ENCODE measurements around the gene KNTC1.
A peak's percentile ranks its signal among the peaks of the same experiment; 100 is the strongest.
"Not testable (repeated sequence)": the region's sequence is repeated elsewhere in the genome, so short reads cannot be mapped to it uniquely, and the experiment has no call there.

The KNTC1 gene, protein sequence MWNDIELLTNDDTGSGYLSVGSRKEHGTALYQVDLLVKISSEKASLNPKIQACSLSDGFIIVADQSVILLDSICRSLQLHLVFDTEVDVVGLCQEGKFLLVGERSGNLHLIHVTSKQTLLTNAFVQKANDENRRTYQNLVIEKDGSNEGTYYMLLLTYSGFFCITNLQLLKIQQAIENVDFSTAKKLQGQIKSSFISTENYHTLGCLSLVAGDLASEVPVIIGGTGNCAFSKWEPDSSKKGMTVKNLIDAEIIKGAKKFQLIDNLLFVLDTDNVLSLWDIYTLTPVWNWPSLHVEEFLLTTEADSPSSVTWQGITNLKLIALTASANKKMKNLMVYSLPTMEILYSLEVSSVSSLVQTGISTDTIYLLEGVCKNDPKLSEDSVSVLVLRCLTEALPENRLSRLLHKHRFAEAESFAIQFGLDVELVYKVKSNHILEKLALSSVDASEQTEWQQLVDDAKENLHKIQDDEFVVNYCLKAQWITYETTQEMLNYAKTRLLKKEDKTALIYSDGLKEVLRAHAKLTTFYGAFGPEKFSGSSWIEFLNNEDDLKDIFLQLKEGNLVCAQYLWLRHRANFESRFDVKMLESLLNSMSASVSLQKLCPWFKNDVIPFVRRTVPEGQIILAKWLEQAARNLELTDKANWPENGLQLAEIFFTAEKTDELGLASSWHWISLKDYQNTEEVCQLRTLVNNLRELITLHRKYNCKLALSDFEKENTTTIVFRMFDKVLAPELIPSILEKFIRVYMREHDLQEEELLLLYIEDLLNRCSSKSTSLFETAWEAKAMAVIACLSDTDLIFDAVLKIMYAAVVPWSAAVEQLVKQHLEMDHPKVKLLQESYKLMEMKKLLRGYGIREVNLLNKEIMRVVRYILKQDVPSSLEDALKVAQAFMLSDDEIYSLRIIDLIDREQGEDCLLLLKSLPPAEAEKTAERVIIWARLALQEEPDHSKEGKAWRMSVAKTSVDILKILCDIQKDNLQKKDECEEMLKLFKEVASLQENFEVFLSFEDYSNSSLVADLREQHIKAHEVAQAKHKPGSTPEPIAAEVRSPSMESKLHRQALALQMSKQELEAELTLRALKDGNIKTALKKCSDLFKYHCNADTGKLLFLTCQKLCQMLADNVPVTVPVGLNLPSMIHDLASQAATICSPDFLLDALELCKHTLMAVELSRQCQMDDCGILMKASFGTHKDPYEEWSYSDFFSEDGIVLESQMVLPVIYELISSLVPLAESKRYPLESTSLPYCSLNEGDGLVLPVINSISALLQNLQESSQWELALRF (N-terminal part only)

DNA sequence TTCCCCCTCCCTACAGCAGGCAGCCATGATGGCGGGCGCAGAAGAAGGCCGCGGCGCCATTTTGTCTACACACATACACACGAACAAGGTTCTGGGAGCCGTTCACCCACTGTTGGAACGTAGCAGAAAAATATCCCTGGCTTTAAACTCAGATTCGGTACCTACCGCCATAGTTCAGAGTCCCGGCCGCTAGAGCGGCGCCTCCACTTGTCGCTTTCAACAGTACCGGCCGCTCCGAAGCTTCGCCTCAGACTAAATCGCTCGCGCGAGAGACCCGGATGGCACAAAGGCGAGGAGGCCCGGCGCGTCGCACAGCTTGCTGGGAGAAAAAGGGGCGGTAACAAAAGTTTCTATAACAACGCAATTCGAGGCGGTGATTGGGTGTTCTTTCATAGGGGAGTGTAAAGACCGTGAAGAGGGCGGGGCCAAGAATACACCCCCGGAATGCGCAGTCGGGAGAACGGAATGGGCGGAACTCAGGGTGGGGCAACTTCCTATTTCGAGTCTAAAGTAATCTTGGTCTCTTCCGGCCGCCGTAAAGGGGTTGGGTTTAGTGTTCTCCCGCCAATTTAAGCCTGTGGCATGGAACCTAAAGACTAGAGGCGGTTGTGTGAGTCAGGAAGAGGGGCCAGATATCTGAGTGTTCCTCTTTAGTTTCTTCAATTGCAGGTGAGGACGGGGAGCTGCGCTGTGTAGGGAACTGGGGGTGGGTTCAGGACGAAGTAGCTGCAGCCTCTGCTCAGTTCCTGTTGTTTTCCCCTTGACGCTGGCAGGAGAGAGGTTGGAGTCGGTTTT, at the start of gene KNTC1, which contains the start of gene RSRC2:
KNTC1 (plus strand) TSS at position 567 of the 795 bp plus-strand sequence. CDS start 2,815 bp downstream, outside the sequence.
RSRC2 (minus strand) TSS at position 254 of the 795 bp plus-strand sequence; CDS start at position 171, 83 bp downstream.
- DNase-seq = peak; percentile 97

DNA sequence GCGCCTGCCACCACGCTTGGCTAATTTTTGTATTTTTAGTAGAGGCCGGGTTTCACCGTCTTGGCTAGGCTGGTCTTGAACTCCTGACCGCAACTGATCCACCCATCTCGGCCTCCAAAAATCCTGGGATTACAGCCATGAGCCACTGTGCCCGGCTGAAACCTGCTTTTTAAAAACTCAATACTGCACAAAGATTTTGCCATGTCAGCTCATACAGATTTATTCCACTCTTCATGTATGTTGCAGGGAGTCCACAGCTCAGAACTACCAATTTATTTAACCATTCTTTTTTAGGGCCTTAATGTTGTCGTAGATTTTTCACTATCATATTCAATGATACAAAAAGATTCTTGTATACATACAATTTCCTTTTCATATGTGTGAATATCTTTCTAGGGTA, 46.3 kb upstream of the KNTC1 start:
- DNase-seq = no peak

DNA sequence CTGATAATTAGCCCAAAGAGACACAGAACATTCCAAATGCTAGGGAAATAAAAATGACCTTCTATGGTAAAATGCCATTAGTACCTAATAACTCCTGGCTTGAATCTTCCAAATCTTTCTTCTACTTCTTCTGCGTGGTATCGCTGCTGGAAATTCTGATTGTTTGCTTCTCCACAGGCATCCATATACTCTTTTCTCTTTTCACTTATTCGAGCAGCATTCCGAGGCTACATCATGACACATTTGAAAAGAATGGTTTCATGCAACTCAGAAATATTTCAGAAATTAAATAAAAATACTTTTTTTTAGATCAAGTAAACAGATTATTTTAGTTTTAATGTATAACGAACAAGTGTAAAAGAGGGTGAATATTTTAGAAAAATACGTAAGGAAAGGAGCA, 45.2 kb upstream of the KNTC1 start:
- DNase-seq = no peak

DNA sequence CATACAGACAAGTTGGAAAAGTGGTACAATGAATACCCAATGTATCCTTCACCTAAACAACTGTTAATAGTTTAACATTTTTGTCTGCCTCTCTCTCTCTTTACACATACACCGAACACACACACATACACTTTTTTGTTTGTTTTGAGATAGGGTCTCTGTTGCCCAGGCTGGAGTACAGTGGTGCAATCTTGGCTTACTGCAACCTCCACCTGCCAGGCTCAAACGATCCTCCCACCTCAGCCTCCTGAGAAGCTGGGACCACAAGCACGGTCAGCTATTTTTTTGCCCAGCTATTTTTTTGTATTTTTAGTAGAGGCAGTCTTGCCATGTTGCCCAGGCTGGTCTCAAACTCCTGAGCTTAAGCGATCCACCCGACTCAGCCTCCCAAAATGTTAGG, 43.1 kb upstream of the KNTC1 start:
- DNase-seq = no peak

DNA sequence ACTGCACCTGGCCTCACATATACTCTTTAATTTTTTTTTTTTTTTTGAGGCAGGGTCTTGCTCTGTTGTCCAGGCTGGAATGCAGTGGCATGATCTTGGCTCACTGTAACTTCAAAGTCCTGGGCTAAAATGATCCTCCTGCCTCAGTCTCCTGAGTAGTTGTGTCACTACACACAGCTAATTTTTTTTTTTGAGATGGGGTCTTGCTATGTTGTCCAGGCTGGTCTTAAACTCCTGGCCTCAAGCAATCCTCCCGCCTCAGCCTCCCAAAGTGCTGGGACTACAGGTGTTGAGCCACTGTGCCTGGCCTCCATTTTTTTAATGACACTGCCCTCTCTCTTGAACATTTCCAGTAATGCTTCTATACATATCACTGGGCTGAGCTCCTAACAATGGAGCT, 42.7 kb upstream of the KNTC1 start:
- not testable (repeated sequence) for DNase-seq

DNA sequence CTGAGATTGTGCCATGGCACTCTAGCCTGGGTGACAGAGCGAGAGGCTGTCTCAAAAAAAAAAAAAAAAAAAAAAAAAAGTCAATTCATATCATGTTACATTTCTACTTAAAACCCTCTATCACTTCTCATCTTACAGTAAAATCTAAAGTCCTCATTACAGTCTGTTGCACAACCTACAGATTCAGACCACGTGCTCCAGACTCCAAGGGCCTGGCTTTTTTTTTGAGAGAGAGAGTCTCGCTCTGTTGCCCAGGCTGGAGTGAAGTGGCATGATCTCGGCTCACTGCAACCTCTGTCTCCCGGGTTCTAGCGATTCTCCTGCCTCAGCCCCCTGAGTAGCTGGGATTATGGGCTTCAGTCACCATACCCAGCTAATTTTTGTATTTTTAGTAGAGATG, 40.7 kb upstream of the KNTC1 start:
- DNase-seq = not testable (repeated sequence)

DNA sequence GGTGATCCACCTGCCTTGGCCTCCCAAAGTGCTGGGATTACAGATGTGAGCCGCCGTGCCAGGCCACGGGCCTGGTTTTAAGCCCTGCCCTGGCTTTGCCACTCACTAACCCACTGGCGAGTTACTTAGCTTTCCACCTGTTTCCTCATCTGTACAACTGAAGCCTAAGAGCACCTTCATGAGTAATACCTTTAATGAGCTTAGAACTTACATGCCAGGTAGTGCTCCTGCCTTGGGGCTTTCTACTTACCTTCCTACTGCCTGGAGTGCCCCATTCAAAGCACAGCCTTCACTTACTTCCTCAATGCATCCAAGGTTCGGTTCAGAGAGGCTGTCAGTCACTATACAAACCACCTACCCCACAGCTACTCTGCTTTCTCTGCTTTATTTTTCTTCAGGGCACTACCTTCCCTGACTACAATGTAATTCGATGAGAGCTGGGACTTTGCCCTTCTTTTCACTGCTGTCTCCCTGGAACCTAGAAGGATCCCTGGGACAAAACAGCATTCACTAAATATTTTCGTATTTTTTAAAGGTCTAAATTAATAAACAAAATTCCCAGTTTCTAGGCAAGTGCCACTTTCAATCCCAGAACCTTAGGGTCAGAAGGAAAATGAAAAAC, 40.1 kb upstream of the KNTC1 start:
- no peak for DNase-seq

DNA sequence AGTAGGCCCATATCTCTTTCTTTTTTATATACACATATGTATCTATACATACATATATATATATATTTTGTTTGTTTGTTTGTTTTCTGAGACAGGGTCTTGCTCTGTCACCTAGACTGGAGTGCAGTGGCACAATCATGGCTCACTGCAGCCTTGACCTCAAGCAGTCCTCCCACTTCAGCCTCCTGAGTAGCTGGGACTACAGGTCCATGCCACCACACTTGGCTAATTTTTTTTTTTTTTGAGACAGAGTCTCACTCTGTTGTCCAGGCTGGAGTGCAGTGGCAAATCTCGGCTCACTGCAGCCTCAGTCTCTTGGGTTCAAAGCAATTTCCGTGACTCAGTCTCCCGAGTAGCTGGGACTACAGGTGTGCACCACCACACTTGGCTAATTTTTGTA, 39.2 kb upstream of the KNTC1 start:
- not testable (repeated sequence) for DNase-seq

DNA sequence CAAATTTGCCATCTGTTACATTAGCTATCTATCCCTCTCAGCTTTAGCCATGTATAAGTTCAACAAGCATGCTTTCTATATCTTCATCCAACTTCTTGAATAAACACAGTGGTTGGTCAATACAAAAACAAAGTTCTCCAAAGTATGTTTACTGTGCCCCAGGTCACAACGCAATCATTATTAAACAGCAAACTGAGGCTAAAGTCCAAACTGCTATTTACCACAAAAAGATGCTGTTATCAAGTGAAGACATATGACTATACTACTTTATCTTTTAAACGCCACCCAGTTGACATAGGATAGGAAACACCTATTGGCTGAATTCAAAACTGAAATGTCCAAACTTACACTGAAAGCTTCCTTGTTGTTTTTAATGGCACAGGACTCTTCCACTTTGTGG, 38.0 kb upstream of the KNTC1 start:
- no peak for DNase-seq

DNA sequence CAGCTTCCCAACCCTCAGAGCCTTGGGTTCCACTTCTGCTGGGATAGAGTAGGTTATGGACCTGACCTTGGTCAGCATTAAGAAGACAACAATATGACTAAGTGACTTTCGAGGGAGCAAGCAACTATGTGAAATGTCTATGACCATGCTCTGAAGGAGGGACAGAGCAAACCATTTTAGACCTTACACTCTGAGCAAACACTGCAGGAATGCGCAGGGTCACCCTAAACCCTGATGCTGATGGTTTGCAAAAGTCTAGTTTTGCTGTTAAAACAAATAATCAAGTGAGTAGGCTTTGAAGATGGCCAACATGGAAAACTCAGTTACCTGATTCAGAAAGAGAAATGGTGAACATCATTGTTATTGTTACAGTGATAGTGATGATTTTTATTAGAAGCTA, 35.1 kb upstream of the KNTC1 start:
- DNase-seq = no peak

DNA sequence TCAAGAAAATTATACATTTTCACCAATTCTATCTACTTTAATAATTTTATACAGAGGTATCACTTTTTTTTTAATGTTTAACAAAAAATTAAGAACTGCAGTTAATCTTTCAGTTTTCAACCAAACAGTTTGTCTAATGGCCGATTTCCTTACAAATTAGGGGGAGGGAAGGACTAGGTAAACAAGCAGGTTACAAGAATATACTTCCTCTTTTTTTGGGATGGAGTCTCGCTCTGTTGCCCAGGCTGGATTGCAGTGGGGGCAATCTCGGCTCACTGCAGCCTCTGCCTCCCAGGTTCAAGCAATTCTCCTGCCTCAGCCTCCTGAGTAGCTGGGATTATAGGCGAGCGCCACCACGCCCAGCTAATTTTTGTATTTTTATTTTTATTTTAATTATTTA, 33.8 kb upstream of the KNTC1 start:
- DNase-seq = not testable (repeated sequence)

DNA sequence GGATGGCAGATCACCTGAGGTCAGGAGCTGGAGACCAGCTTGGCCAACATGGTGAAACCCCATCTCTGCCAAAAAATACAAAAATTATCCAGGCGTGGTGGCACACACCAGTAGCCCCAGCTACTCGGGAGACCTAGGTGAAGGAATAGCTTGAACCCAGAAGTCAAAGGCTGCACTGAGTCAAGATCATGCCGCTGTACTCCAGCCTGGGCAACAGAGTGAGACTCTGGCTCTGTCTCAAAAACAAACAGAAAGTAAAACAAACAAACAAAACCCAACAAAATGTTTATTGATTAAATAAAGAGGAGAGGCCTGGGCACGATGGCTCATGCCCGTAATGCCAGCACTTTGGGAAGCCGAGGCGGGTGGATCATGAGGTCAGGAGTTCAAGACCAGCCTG, 31.8 kb upstream of the KNTC1 start:
- DNase-seq = no peak

DNA sequence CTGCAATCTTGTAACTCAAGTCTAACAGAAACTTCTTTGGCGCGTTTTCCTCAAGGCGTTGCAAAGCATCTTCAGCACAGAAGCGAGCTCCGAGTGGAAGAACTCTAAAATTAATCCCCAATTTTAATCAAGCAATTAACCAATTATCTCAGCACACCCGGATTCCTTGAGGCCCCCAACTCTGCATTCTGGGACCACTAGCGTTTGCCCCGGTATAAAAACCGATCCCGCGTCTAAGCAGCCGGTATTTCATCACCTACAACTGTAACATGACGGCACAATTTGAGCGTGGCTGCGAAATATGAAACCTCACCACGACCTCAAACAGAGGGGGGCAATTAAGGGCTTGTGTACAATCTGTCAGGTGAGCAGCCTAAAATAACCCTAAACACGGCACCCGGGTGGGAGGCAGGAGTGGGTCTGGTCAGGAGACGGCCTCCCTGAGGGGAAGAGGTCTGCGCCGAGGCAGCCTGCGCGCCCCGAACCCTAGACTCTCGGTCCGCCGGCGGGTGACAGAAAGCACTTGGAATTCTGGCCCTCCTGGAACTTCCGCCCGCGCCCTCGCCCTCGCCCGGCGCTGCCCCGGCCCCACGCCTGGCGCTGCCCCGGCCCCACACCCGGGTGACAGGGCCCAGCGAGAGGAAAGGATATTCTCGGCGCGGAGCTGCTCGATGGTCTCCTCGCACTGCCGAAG, 26.9 kb upstream of the KNTC1 start:
- peak; percentile 14 for DNase-seq

DNA sequence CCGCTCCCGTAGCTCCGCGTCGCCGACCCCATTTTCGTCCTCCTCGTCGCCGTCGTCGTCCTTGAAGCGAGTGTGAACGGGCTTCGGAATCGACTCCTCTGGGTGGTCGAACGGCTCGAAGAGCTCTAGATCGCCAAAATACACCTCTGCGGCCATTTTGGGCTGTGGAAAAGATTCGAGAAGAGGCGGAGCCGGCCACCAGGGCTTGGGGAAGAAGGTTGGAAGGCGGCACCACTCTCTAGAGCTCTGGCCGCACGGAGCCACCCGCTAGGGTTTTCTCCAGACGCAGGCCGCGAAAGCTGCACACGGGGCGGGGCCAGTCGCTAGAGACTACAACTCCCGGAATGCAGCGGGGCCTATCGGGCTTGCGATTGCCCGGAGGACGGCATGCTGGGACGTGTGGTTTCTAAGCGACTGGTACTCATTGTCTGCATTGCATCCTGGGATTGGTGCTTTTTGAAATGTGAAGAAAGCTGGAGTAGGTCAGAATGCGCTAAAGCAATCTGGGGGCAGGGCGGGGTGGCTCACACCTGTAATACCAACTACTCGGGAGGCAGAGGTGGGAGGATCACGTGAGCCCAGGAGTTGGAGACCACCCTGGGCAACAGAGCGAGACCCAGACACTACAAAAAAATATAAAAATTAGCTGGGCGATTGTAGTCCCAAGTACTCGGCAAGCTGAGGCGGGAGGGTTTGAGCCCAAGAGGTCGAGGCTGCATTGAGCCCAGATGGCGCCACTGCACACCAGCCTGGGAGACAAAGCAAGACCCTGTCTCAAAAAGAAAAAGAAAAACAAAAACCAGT, 26.2 kb upstream of the KNTC1 start, which contains the start of gene ZCCHC8:
ZCCHC8 (minus strand) TSS at position 248 of the 804 bp plus-strand sequence; CDS start at position 156, 92 bp downstream.
- peak; percentile 99 for DNase-seq

DNA sequence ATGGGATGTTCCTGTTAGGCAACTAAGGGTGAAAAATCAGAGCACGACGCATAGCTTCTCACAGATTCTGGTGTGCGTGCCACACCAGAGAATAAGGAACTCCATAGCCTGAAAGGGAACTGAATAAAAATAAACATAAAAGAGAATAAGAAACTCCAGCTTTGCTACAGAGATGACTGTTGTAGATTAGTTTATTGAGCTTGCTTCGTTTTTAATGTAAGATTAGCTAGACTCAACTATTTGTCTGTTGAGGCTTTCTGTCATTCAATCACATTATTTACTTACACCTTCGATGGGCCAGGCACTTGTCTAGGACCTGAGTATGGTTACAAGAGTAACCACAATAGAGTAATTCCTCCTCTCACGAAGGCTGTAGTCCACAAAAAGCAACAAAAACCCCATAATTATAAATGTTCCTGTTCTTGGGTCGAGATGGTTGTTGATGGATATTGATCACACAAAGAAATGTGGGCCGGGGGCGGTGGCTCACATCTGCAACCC, 25.5 kb upstream of the KNTC1 start:
- DNase-seq = no peak

DNA sequence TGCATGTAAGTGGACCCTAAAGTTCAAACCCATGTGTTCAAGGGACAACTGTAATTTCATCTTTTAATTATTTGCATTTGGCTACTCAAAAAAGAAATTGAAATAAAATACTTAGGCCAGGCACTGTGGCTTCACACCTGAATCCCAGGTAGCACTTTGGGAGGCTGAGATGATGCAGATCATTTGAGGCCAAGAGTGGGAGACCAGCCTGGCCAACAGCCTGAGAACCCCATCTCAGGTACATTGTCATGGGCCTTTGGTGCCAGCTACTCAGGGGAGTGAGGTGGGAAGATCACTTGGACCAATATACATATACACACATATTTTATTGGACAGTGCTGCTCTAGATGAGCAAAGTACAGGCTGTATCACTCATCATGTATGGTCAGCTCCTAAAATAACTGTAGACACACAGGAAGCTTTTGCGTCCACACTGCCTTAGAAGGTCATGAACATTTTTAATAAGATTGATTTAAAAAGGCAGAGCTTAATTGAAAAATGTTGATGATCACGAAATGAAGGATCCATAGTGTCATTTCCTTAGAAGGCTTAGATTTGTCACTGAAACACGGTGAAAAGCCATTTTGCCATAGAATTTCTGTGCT, 23.8 kb upstream of the KNTC1 start:
- no peak for DNase-seq

DNA sequence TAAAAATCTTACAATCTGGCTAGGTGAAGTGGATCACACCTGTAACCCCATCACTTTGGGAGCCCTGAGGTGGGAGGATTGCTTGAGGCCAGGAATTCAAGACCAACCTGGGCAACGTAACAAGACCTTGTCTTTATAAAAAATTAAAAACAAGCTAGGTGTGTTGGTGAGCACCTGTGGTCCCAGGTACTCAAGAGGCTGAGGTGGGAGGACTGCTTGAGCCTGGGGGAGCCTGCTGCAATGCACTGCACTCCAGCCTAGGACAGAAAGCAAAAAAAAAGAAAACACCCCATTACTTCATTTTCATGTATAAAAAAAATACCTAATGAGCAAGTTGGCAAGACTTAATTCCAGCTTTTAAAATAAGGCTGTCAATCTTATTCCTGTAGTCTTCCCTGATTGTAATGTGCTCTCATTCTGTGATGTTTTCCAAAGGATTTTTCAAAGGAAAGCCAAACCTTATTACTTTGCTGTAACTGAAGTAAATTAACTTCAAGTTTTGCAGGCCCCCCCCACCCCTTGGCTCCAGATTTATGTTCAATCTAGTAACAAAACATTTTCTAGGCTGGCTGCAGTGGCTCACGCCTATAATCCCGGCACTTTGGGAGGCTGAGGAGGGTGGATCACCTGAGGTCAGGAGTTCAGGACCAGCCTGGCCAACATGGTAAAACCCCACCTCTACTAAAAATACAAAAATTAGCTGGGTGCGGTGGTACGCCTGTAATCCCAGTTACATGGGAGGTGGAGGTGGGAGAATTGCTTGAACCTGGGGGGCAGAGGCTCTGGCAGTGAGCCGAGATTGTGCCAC, 23.1 kb upstream of the KNTC1 start:
- DNase-seq = no peak

DNA sequence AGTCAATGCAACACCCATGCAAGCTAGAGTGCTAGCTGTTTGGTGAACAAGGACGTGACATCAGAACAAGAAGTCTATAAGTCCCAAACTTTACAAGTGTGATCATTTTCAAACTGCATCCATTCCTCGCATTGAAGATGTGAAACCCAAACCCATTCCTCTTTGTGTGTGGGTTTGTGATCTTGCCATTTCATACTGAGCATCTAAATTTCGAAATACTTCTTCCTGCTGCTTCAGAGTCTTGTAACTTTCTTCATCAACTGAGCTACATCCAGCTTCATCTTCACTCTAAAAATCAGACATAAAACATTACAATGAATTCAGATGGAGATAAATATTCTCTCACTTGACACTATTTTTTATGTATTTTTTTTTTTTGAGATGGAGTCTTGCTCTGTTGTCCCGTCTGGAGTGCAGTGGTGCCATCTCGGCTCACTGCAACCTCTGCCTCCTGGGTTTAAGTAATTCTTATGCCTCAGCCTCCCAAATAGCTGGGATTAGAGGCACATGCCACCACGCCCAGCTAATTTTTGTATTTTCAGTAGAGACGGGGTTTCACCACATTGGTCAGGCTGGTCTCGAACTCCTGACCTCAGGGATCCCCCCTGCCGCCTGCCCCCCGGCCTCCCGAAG, 21.5 kb upstream of the KNTC1 start:
- no peak for DNase-seq
